Loucy (cell line): Measurements from ENCODE around the gene SMIM10L2A.

Experiments used
- H2AFZ ChIP-seq: fragments of 200-600 bp; sonication (generic); 2 replicates; pipeline ENCODE4 v1.6.0; 2016; ENCODE audit warnings: antibody characterized with exemption, mild to moderate bottlenecking, low read length, moderate library complexity
- H3F3A ChIP-seq: fragments of 200-600 bp; 2 replicates; pipeline ENCODE4 v1.6.0; 2016; ENCODE audit warnings: antibody characterized with exemption, low read depth, mild to moderate bottlenecking
- H3K27me3 ChIP-seq: fragments of 200-600 bp; sonication (generic); 2 replicates; pipeline ENCODE4 v1.6.1; 2014; ENCODE audit warnings: low read length, mild to moderate bottlenecking; ENCODE audit not compliant: insufficient read depth, poor library complexity, severe bottlenecking
- H3K36me3 ChIP-seq: fragments of 200-600 bp; sonication (generic); 2 replicates; pipeline ENCODE4 v1.6.1; 2016; ENCODE audit warnings: low read length; ENCODE audit not compliant: insufficient read depth
- H3K4me1 ChIP-seq: fragments of 200-600 bp; sonication (generic); 2 replicates; pipeline ENCODE4 v1.5.1; 2014; ENCODE audit warnings: low read length, mild to moderate bottlenecking; ENCODE audit not compliant: insufficient read depth, poor library complexity, severe bottlenecking
- H3K4me2 ChIP-seq: fragments of 200-600 bp; sonication (generic); 2 replicates; pipeline ENCODE4 v1.6.0; 2014; ENCODE audit warnings: antibody characterized with exemption, low read length, low read depth, mild to moderate bottlenecking; ENCODE audit not compliant: poor library complexity, severe bottlenecking
- H3K4me3 ChIP-seq: fragments of 200-600 bp; sonication (generic); 2 replicates; pipeline ENCODE4 v1.5.1; 2014; ENCODE audit warnings: low read length, mild to moderate bottlenecking, mixed read lengths; ENCODE audit not compliant: poor library complexity, severe bottlenecking
- H3K79me2 ChIP-seq: fragments of 200-600 bp; sonication (generic); 2 replicates; pipeline ENCODE4 v1.6.1; 2014; ENCODE audit warnings: low read length; ENCODE audit not compliant: insufficient read depth
- H3K9ac ChIP-seq: fragments of 200-600 bp; sonication (generic); 2 replicates; pipeline ENCODE4 v1.6.0; 2014; ENCODE audit warnings: mild to moderate bottlenecking, low read depth, low read length, moderate library complexity; ENCODE audit not compliant: poor library complexity, severe bottlenecking
- H3K9me2 ChIP-seq: fragments of 200-600 bp; sonication (generic); replicated peaks from 2 replicates; pipeline ENCODE4 v1.6.1; 2016; ENCODE audit warnings: low read depth, low read length, mixed read lengths
- H3K9me3 ChIP-seq: fragments of 200-600 bp; sonication (generic); 2 replicates; pipeline ENCODE4 v1.6.1; 2014; ENCODE audit warnings: mild to moderate bottlenecking, antibody characterized with exemption, low read length, low read depth; ENCODE audit not compliant: insufficient read depth
- H4K20me1 ChIP-seq: fragments of 200-600 bp; sonication (generic); 2 replicates; pipeline ENCODE4 v1.6.0; 2014; ENCODE audit warnings: antibody characterized with exemption, low read length, mild to moderate bottlenecking; ENCODE audit not compliant: insufficient read depth, poor library complexity, severe bottlenecking
- EZH2phosphoT487 ChIP-seq: fragments of 200-600 bp; IDR thresholded peaks from 2 replicates; pipeline ENCODE4 v1.6.1; 2018; ENCODE audit warnings: antibody characterized with exemption, mild to moderate bottlenecking, moderate library complexity, borderline replicate concordance
- TF ChIP-seq, protein P1 (sequence below): fragments of 200-600 bp; sonication (generic); conservative IDR thresholded peaks from 2 replicates; pipeline ENCODE4 v1.5.1; 2014; ENCODE audit warnings: mild to moderate bottlenecking, antibody characterized with exemption, low read length

Gene SMIM10L2A

DNA sequence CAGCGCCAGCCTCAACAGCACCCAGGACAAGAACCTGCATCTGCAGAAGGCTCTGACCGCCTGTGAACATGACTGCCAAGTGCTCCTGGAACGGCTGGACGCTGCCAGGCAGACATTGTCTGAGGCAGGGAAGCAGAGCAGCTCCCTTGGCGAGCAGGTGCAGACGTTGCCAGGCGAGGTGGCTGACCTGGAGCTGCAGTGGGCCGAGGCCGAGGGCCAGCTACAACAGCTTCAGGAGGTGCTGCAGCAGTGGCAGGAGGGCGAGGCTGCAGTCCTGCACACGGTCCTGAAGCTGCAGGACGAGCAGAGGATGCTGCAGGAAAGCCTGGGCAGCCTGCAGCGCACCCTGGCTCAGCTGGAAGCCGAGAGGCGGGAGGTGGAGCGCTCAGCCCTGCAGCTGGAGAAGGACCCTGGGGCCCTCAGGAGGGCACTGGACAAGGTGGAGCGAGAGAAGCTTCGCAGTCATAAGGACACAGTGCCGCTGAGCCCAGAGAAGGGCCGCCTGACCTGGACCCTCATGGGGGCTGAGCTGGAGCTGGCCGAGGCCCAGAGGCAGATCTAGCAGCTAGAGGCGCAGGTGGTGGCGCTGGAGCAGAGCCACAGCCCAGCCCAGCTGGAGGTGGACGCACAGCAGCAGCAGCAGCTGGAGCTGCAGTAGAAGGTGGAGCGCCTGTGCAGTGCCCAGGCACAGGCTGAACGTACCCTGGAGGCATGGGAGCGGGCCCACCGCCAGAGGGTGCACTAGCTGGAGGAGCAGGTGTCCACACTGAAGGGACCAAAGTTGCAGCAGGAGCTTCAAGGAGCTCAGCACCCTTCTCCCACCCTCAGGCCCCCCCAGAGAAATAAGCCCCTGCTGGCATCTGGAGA is 16.4 kb downstream of the SMIM10L2A start:
- Histone ChIP-seq H3K4me2 (no peak overlapping the region), H3K27me3 (no peaks in the 10 kb centered on the region), H3K4me3 (no peak overlapping the region), H3K4me1 (no peaks in the 10 kb centered on the region), H3K9ac (no peak overlapping the region), H3K36me3 (no peaks in the 10 kb centered on the region), H3K79me2 (no peaks in the 10 kb centered on the region), H3K9me2 (no peaks in the 10 kb centered on the region), H3F3A (no peaks in the 10 kb centered on the region), H3K9me3 (no peaks in the 10 kb centered on the region), H2AFZ (no peak overlapping the region), H4K20me1 (no peaks in the 10 kb centered on the region)
- TF ChIP-seq, protein P1, sequence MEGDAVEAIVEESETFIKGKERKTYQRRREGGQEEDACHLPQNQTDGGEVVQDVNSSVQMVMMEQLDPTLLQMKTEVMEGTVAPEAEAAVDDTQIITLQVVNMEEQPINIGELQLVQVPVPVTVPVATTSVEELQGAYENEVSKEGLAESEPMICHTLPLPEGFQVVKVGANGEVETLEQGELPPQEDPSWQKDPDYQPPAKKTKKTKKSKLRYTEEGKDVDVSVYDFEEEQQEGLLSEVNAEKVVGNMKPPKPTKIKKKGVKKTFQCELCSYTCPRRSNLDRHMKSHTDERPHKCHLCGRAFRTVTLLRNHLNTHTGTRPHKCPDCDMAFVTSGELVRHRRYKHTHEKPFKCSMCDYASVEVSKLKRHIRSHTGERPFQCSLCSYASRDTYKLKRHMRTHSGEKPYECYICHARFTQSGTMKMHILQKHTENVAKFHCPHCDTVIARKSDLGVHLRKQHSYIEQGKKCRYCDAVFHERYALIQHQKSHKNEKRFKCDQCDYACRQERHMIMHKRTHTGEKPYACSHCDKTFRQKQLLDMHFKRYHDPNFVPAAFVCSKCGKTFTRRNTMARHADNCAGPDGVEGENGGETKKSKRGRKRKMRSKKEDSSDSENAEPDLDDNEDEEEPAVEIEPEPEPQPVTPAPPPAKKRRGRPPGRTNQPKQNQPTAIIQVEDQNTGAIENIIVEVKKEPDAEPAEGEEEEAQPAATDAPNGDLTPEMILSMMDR, result no peak
- no peak for TF ChIP-seq EZH2phosphoT487

GRCh38 chrX:135438734-135439043 is 16.9 kb downstream of the SMIM10L2A start:
- Histone ChIP-seq H3K9ac (no peak overlapping the region), H3K4me3 (no peak overlapping the region), H3K27me3 (no peaks in the 10 kb centered on the region), H3K36me3 (no peaks in the 10 kb centered on the region), H3K4me1 (no peaks in the 10 kb centered on the region), H3K4me2 (no peak overlapping the region), H2AFZ (no peak overlapping the region), H3K9me3 (no peaks in the 10 kb centered on the region), H3F3A (no peaks in the 10 kb centered on the region), H4K20me1 (no peaks in the 10 kb centered on the region), H3K9me2 (no peaks in the 10 kb centered on the region), H3K79me2 (no peaks in the 10 kb centered on the region)
- TF ChIP-seq, protein P1, result no peak
- no peak for TF ChIP-seq EZH2phosphoT487

DNA sequence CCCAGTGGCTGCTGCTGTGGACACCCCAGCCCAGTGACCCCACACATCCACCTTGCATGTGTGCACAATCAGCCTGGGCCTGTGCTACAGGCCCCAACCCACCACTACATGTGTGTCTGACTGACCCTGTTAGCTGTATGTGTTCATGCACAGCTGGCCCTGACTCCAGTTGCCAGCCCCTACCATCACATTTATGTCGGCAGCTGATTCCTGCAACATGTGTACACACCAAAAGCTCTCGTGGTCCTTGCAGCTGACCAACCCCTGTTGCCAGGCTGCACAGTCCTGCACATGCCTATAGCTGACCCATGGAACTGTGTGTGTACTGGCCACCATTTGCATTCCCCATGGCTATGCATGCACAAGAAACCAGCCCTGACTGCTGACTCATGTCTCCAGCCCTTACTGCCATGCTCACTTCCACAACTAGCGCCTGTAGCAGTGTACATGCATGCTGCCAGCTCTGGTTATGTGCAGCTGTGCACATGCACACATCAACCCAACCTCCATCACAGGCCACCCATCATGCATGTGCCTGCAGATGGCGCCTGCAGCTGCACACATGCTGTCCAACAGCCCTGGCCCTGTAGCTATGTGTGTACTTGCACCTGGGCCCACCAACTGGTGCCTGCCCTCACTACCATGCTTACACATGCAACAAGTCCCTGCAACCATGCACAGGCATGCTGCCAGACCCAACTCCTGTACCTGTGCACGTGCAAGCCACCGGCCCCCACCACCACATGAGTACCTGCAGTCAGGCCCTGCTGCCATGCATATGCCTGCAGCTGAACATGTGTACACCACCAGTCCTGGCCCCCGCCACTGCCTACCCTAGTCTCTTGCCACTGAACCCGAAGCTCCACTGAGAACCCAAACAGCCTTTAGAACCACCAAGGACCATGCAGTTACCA is 28.1 kb downstream of the SMIM10L2A start:
- H4K20me1 ChIP-seq, result no peaks in the 10 kb centered on the region
- TF ChIP-seq EZH2phosphoT487, result no peak
- TF ChIP-seq, protein P1, result no peak
- H3K4me1 ChIP-seq, result no peaks in the 10 kb centered on the region
- no peak overlapping the region for H2AFZ ChIP-seq
- H3K27me3 ChIP-seq, result no peaks in the 10 kb centered on the region
- no peak overlapping the region for H3K9ac ChIP-seq
- H3K9me2 ChIP-seq, result no peaks in the 10 kb centered on the region
- H3K9me3 ChIP-seq, result no peaks in the 10 kb centered on the region
- H3K36me3 ChIP-seq, result no peaks in the 10 kb centered on the region
- H3K4me3 ChIP-seq, result no peak overlapping the region
- no peak overlapping the region for H3K4me2 ChIP-seq
- no peaks in the 10 kb centered on the region for H3K79me2 ChIP-seq
- H3F3A ChIP-seq, result no peaks in the 10 kb centered on the region
